GM12873 (cell line): ENCODE results near the gene IRAK4.

Source experiments
- TF ChIP-seq, protein P1 (sequence below): IDR thresholded peaks from 2 replicates; pipeline ENCODE4 v1.5.1; 2012; ENCODE audit warnings: low read depth, mild to moderate bottlenecking, moderate library complexity, low read length, control low read depth; ENCODE audit not compliant: insufficient read depth; ENCODE audit errors: missing control alignments

The IRAK4 gene

DNA sequence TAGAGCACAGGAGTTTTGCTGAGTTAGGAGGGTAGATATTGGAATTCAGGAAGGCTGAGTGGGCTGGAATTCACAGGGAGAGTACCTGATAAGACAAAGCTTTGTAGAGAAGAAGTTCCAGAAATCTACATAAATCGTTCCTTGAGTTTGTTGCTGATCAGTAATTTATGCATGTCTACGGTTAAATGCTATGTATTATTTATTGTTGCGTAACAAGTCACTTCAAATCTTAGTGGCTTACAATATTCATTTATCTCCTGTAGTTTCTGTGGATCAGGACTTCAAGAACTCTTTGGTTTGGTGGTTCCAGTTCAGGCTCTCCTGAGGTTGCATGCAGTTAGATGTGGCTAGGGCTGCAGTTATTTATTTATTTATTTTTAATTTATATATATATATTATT, 7.9 kb upstream of the IRAK4 start:
- TF ChIP-seq, protein P1, sequence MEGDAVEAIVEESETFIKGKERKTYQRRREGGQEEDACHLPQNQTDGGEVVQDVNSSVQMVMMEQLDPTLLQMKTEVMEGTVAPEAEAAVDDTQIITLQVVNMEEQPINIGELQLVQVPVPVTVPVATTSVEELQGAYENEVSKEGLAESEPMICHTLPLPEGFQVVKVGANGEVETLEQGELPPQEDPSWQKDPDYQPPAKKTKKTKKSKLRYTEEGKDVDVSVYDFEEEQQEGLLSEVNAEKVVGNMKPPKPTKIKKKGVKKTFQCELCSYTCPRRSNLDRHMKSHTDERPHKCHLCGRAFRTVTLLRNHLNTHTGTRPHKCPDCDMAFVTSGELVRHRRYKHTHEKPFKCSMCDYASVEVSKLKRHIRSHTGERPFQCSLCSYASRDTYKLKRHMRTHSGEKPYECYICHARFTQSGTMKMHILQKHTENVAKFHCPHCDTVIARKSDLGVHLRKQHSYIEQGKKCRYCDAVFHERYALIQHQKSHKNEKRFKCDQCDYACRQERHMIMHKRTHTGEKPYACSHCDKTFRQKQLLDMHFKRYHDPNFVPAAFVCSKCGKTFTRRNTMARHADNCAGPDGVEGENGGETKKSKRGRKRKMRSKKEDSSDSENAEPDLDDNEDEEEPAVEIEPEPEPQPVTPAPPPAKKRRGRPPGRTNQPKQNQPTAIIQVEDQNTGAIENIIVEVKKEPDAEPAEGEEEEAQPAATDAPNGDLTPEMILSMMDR = no peak

DNA sequence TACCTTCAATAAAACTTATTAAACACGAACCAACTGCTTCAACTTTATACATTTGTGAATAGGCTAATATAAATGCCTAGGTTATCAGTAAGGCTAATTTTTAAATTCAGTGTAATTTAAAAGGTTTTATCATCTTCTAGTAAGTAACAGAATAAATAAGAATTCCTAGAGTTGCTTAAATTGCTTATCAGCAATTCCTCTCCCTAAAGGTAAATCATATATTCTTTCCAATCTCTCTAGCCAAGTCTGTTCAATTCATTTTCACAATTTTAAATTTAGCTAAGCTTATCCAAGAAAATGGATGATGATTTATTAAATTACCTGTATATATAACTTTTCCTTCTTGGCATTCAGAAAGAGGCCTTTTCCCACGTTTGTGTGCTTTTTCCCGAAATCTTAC, 4.7 kb upstream of the IRAK4 start:
- TF ChIP-seq, protein P1 = no peak

DNA sequence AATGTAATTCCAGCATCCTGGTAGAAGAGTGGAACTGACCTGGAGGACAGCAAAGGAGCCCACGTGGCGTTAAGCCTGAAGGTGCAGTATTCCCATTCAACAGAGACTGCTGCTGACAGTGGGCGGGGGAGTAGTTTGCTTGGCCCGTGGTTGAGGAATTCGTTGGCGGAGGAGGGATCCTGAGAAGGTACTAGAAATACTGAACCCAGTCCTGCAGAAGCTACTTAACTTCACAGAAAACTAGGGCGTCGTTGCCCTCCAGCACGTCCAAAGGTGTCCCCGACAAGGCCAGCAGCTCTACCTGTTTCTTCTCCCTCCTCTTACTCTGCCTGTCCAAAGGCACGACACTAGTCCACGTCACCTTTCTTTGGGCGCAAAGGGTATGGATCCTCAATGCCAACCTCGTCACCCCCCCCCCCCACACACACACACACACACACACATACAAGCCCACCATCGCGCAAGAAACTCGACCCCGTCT, 464 bp upstream of the IRAK4 start:
- TF ChIP-seq, protein P1 = no peak

DNA sequence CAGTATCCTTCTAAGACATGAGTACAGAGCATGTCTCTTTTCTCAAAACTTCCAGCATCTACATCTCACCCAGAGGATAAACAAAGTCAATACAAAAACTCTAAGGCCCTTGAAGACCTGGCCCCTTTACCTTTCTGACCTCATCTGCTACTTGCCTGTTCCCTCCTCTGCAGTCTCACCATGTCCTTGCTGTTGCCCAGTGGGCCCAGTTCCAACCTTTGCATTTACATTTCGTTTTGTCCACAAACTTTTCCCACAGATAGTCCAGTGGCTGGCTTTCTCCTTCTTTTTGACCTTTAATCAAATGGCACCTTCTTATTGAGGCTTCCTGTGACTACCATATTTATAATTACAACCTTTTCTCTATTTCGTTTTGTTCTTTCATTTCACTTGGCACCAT, 1.6 kb downstream of the IRAK4 start:
- TF ChIP-seq, protein P1 = no peak

DNA sequence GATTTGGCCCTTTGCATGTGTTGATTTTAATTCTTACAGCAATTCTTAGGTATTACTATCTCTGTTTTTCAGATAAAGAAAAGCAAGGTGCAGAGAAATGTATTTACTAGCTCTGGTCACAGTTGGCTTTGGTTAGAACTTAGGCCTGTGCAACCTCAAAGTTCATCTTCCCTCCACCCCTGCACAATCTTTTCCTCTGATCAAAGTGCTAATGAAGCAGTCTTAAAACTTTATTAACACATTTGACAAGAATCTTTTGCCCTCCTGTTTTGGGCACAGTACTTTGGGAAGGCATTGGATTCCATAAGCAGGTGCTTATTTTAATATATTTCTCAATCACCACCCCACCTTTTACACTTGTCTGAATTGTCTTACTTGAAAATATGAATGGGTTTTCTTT, 2.7 kb downstream of the IRAK4 start:
- TF ChIP-seq, protein P1 = no peak

DNA sequence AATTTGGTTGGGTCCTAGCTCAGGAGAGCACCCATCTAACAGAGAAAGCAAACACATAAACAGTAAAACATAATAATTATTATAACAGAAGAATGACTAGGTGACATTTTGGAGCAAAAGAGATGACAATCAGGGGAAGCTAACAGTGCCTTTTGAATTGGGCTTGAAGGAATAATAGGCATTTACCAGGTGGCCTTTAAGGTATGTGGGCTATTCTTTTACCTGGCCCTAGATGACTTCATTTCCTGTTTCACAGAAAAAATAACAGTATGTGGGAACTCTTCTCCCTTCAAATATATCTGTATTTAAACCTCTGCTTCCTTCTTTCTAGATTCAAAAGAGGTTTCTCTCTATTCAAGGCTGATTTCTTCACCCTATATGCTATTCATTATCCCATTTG, 3.8 kb downstream of the IRAK4 start:
- TF ChIP-seq, protein P1 = no peak

DNA sequence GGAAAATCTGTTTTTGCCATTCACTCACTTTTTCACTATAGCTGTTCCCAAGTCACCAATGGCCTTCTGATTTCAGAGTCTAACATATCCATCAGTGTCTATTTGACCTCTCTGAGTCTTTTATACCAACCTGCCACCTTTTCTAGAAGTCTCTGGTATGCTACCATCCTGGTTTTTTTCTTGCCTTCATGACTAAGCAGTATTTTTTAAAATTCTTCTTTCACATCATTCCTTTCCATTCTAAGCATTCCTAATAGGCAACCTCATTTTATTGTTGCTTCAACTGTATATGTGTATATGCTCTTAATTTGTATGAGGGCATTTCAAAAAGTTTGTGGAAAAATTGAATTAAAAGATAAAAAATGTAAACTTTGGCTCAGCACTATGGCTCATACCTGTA, 5.0 kb downstream of the IRAK4 start:
- TF ChIP-seq, protein P1 = no peak

DNA sequence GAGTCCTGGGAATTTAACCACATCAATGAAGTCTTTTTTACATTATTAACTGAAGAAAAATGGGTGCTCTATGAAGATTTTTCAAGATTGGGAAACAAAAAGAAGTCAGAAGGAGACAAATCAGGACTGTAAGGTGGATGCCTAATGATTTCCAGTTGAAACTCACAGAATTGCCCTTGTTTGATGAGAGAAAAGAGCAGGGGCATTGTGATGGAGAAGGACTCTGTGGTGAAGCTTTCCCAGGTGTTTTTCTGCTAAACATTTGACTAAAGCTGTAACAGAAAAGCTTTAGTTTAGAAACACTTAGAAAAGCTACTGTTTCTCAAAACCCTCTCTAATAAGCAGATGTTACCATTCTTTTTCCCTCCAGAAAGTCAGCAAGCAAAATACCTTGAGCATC, 5.8 kb downstream of the IRAK4 start:
- TF ChIP-seq, protein P1 = no peak
